GM18502 (cell line): ENCODE data around the gene C17orf113.

ENCODE experiments used
- ATAC-seq: cut with Tn5 transposase; IDR thresholded peaks from one replicate; pipeline ENCODE4 v1.9.1; 2021; ENCODE audit warnings: mild to moderate bottlenecking; ENCODE audit not compliant: unreplicated experiment, poor library complexity

The C17orf113 gene

DNA sequence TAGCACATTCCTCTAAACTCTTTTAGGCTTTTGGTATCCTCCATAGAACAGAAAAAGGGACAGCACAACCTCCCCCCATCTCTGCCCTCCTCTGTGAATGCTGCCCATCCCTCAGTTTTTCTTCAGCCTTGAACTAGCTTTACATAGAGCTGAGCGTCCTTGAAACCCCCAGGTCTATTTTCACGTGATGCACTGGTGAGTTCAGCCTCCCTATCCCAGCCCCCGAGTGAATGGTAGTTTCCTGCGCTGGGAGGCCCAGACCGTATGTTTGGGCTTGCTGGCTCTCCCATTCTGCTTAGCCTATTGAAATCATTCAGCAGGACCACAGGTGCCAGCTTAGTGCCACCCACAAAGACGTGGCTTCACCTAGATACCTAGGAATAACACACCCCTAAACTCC lies 25.4 kb upstream of the C17orf113 start:
- no peak for ATAC-seq

DNA sequence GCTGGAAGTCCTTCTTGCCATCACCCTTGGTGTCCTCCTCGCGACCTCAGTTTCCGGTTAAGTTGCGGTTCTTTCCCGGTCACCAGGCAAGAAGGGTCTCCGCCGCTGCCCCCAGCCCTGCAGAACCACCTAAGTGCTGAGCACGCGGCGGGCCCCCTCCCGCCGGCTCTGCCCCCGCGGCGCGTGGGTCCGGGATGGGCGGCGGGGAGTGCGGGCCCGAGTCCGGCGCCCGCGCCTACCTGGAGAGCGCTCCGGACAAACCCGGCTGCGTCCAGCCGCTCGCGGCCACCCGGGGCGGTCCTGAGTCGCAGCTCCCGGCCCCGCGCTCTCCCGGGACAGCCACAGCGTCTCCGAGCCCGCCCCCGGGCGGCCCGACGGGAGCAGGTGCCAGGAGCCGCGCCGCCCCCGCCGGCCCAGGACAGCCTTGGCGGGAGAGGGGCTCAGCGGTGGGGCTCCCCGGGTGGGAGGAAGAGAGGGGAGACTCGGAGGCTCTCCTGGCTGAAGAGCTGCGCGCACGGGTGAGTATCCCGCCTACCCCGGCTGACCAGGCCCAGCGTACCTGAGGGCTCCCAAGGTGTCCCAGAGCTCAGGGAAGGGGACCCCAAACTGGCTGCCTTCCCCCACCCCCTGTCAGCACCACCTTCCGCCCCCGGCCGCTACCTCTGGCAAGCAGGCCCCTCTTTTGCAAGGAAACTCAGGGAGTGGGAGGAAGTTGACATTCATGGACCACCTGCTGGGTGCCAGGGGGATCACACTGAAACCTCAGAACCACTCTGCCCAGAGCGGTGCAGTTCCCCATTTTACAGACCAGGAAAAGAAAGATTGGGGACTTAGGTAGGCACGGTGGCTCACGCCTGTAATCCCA lies 22.2 kb upstream of the C17orf113 start:
- no peak for ATAC-seq

DNA sequence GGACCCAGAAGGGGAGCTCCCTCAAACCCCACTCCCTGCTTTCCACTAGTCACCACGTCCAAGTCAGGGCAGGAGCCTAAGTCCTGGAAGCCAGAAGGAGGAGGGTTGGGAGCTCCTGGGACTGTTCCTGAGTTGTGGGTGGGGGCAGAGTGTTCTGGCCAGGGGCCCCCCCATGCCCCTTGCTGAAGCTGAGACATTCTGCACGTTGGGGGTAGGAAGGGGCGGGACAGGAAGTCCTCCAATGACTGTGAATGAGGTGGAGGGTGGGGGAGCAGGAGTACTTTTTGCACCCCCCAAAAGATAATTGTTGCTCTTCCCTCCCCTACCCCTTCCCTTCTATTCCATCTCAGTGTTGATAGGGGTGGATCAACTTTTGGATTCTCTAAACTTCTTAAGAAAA lies 21.4 kb upstream of the C17orf113 start:
- ATAC-seq: no peak

DNA sequence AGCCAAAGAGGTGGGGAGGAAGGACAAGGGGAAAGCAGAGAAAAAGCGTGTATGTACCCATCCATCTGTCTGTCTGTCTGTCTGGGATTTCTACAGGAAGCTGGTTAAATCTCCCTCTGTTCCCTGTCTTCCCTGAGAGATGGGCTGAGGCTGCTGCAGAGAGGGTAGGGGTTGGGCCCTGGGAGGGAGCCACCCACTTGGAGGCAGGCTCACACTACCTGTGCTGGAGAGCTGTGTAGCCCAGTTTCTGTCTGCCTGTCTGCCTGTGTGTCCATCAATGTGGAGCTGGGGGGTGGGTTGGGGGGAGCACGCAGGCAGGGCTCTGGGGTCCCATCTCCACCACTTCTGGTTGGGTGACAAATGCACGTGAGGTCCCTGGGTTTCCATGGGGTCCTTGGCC lies 18.6 kb upstream of the C17orf113 start:
- ATAC-seq: no peak

DNA sequence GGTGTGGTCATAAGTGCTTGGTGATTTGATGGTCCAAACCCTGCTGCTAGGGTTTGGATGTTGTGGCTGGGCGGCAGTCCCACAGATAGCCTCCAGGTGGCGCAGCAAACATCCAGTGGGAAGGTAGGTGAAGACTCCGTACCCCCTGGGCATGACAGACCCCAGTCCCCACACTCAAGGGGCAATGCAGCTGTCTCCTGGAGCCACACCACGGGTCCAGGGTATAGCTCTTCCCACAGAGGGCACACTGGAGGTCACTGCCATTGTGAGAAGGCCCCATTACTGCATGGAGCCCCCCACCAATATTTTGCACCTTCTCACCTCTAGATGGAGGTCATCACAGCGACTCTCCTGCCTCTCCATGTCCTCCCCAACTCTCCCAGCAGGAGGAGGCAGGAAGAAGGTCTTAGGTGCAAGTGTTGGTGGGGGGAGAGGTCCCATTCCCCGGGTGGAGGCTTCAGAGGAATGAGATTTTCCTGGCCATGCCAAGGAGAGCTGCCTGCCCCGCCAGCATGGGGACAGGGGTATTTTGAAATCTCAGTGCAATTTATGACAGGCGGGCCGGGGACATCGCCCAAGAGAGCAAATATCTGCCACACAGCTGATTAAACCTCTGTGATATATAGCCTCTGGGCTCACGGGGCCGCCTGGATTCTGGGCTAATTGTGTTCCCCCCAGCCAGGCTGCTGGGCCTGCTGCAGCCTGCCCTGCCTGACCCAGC lies 17.1 kb upstream of the C17orf113 start:
- no peak for ATAC-seq

DNA sequence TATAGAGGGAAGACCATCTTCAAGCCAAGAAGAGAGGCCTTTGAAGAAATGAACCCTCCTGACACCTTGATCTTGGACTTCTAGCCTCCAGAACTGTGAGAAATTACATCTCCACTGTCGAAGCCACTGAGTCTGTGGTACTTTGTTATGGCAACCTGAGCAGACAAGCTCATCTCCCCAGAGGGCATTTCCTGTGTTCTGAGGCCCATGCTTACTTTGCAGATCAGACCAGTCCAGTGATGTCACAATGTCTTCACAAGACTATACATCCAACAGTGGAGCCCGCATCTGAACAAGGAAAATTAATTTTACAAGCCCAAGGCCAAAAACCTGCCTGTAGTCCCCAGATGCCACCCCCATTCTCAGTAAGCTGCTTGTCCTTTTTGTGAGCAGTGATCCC lies 14.8 kb upstream of the C17orf113 start:
- ATAC-seq: no peak

DNA sequence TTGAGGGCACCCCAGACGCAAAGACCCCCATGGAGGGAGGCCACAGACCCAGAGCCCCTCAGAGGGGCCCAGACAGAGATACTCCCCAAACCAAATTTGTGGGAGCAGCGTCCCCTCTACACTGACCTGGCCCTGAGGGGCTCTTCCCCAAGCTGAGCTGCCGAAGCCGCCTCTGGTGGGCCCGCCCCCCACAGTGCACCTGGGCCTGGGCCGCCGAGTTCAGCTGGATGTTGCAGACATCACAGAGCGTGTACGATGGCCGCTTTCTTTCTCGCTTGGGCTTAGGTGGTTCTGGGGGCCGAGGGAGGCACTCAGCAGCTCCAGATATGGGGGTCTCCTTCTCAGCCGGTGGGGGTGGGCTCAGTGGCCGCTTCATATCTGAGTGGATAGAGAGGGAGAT lies 12.3 kb upstream of the C17orf113 start:
- ATAC-seq: no peak

DNA sequence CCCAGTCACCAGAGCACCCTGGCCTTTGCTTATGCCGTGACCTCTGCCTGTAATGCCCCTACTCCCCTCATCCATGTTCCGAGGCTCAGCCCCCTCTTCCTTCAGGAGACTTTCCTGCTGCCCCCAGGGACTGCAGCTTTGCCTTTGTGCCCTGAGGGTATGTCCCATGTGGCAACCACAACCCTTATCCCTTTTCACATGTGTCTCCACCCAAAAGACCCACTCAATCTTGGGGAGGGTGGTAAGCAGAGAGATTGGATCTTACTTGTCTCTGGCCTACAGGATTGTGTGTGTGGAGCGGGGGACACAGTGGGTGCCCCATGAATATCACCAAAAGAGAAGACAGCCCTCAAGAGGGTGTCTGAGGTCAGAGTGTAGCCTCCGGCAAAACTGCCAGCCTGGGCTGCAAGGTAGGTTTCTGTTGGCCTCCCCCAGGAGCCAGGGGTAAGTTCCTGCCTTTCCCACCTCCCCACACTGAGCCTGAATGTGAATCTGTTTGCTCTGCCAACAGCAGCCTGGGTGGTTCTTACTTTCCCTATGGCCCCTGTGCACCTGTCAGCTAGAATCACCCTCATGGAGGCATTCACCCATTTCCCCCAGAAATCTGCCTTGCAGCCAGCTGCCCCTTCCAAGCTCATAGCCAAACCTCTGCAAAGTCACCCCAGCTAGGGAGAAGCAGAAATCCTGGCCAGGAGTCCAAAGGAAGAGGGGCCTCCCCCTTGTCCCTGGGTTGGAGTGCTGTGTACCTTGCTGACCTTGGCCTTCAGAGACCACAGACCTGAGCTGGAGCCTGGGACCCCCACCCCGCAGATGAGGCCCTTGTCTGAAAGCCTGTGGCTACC lies 11.5 kb upstream of the C17orf113 start:
- no peak for ATAC-seq

DNA sequence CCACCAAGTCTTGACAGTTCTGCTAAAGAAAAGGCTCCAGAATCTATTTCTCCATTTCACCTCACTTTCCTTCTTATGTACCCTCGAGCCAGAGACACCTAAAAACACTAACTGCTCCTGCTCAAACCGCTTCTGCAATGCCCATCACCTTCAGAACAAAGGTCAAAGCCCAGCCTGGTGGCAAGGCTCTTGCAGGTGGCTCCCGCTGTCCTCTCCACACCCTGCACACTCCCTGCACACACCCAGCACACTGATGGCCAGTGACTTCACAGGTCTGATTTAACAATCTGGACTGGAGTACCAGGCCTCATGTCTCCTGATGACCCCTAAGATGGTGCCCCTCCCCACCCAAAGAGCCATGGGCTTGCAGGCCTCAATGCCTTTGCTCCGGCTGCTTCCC lies 9.8 kb upstream of the C17orf113 start:
- no peak for ATAC-seq

DNA sequence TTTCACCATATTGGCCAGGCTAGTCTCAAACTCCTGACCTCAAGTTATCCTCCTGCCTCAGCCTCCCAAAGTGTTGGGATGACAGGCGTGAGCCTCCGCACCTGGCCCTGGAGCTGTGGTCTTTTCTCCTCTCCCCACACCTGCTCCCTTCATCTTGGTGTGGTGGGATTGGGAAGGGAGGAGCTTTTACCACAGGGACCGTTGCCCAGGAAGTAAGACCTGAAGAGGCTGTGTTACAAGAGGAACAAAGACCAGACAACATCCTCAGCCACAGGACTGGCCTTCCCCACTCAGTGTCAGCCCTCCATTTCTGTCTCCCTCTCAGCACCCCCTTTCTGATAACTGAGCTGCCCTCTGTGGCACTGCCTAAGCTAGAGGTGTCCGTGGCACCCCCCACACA lies 9.4 kb upstream of the C17orf113 start:
- no peak for ATAC-seq

DNA sequence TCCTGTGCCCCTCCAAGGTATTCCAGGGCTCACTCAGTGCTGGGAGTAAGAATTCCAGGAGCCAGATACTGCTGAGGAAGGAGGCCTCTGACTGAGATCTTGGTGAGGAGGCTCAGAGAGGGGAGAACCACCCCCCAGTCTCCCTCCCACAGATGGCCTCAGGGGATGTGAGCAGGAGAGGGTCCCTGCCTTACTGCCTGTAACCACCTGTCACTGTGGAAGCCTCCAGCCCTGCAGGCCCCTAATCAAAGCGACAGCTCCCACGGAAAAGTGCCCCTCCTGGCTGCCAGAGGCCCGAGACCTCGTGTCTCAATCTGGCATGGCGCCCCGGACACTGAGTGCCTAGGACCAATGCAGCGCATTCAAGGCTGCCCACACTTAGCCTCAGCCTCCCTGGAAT lies 7.7 kb upstream of the C17orf113 start:
- ATAC-seq: no peak

DNA sequence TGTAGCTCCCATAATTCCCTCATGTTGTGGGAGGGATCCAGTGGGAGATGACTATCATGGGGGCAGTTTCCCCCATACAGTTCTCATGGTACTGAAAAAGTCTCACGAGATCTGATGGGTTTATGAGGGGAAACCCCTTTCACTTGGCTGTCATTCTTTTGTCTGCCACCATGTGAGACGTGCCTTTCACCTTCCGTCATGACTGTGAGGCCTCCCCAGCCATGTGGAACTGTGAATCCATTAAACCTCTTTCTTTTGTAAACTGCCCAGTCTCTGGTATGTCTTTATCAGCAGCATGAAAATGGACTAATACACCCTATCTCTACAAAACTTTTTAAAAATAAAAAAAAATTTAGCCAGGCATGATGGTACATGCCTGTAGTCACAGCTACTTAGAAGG lies 6.2 kb upstream of the C17orf113 start:
- no peak for ATAC-seq

DNA sequence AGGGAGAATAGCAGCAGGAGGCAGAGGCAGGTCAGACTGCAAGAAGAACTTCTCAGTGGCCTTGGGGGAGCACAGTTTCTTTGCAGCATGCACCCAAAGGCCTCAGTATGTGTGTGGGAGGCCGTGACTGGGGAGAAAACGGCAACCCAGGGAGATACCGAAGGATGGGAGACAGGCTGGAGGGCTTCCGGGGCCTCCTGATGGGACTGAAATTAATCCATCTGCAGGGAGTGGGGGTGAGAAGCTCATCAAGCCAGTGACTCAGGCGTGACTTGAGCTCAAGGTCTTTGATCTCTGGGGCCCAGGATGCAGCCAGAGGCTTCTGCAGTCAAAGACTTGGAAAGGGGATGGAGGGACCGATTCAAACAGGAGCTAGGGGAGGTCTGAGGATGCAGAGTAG lies 5.1 kb upstream of the C17orf113 start:
- no peak for ATAC-seq

DNA sequence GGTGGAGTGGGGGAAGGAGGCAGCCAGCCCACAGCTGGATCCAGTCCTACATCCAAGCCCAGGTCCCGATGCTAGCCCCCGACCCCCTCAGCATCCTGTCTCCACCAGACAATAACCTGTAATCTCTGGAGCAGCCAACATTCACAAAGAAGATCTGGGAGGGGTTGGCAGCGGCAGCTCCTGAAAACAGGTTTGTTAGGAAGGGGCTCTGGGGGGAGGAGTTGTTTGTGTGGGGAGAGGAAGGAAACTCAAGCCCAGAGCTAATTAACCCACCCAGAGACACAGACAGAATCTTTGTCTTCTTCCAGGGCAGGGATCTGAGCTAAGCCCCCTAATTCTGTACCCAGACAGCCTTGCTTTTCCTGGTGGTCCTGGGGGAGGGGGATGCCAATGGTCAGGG lies 4.6 kb upstream of the C17orf113 start:
- ATAC-seq: no peak

DNA sequence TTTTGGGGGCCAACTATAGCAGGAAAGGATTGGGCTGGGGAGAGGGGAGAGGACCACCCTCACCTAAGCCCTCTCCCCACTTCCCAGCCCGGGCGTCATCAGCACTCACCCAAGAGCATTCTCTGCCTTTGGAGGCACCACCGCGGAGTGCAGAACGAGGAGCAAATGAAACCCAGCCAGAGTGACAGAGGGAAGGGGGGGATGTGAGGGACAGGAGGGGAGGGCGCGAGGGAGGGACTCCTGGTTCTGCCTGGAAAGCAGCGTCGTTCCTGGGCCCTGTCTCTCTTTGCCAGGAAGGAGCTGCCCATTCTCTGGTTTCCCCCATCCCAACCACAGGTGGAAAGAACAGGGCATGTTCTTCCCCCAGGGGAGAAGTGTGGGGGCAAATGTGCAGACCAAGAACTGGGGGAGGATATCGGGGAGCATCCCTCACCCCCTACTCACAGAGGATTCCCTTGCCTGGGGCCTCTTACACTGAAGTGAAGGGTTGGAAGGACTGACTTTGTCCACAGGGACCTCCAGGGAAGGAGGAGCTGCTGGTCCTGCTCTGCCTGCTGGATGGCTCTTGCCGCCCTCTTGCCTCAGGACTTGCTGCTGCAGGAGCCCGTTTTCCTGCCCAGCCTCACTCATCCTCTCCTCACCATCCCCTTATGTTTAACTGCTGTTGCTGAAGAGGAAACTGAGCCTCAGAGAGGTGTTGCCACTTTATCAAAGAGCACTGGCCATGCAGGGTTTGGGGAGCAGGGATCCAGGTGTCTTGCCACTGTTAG lies 3.5 kb upstream of the C17orf113 start:
- ATAC-seq: no peak

DNA sequence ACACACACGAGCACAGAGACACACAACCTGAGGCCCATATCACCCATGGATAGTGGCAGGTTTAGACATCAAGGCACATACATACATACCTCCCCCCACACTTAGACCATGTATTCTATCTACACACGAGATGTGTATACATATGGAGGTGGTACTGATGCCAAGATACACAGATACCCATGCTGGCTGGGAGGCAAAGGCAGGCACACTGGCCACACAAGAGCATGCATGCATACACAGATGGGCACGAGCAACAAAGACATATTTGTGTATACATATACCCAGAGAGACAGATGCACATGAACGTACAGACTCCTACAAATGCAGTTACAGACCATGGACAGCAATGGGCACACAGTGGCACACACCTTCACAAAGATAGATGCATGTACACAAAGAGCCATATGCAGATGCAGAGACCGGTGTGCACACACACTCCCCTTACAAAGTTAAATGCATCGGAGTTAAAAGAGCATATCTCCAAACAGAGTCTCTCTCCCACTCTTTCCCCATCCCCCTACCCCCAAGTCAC lies 2.0 kb upstream of the C17orf113 start:
- no peak for ATAC-seq

DNA sequence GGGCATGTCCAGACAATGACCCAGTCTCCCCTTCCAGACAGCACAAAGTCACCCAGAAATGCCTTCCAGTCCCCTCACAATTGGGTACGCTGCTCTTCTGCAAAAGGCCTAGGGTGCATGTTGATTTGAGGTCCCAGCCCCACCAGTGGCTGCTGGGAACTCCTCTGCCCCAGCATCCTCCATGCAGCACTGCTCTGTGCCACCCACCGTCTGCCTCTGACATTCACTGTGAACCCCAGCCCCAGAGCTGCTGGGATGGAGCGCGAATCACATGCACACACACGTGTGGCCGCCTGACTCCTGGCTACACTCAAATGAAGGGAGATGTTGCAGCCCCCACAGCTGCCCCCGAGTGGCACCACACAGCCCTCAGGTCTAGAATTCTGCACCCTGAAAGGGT lies 1.2 kb upstream of the C17orf113 start:
- no peak for ATAC-seq

DNA sequence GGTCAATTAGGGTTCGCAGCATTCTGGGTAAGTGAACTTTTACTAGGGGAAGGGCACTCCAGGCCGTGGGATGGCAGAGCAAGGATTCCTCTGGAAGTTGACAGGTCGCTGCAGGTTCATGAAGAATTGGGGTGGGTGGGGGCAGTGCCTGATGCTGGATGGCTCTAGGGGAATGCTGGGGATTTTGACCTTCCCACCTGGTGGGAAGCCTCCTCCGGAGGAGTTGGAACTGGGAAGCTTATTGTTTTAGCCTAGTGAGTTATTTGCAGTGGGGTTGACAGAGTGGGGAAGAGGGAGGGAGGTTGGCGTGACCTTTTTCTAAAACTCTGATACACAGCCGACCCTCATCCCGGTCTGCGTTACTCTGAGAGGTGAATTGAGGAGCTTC lies 606 bp upstream of the C17orf113 start:
- ATAC-seq: no peak

DNA sequence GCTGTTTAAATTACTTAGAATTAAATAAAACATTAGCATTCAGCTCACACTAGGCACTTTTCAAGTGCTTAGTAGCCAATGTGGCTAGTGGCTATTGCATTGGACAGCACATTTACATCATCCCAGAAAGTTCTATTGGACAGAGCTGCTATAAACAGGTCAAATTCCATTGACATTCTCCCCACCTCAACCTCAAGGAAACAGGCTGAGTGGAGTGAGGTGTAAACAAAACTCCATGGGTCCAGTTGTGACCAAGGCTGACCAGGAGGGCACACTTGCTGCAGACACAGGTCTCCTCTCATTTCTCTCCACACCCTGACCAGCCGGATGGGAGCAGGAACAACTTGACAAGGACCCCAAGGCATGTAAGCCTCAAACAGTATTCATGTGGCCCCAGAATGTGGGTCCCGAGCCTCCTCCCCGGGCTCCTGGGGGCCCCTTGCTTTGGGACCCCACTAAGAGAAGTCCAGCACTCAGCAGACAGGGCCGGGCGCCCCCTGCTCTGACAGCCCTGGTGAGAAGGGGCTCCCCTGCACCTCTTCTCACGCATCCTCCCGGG lies 488 bp downstream of the C17orf113 start:
- ATAC-seq: no peak

DNA sequence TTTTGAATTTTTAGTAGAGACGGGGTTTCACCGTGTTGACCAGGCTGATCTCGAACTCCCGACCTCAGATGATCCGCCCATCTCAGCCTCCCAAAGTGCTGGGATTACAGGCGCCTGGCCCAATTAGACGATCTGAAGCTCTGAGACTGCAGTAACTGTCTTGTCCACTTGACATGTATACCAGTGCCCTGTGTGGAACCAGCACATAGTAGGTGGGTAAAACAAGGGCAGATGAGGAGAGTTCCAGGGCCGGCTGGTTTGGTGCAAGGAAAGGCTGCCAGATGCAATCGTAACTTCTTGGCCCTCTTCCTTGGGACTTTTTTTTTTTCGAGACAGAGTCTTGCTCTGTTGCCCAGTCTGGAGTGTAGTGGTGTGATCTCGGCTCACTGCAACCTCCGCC lies 3.1 kb downstream of the C17orf113 start:
- ATAC-seq: no peak
